ENCODE measurements around the gene ALDH3B1.

ALDH3B1 gene

GRCh38 chr11:68014157-68014946 lies 4.2 kb downstream of the ALDH3B1 start:
- peak; percentile 43 for DNase-seq

GRCh38 chr11:68014947-68015447 lies 4.9 kb downstream of the ALDH3B1 start:
- DNase-seq: no peak

GRCh38 chr11:68015467-68015866 lies 5.3 kb downstream of the ALDH3B1 start:
- no peak for DNase-seq

GRCh38 chr11:68016161-68016903 lies 6.2 kb downstream of the ALDH3B1 start:
- no peak for DNase-seq

GRCh38 chr11:68016904-68017817 lies 7.0 kb downstream of the ALDH3B1 start:
- DNase-seq: no peak

- no peak for DNase-seq
Measured at GRCh38 chr11:68017980-68018729, 8.0 kb downstream of the ALDH3B1 start.

- no peak for DNase-seq
Measured at GRCh38 chr11:68018730-68019190, 8.6 kb downstream of the ALDH3B1 start.

- DNase-seq: no peak
Measured at GRCh38 chr11:68019486-68019885, 9.4 kb downstream of the ALDH3B1 start.

- no peak for DNase-seq
Measured at GRCh38 chr11:68020575-68020974, 10.4 kb downstream of the ALDH3B1 start.

GRCh38 chr11:68021167-68021787 lies 11.2 kb downstream of the ALDH3B1 start:
- DNase-seq: no peak

- DNase-seq: no peak
Measured at GRCh38 chr11:68022531-68022930, 12.4 kb downstream of the ALDH3B1 start.

GRCh38 chr11:68024508-68024907 lies 14.4 kb downstream of the ALDH3B1 start:
- DNase-seq: no peak

- DNase-seq: no peak
Measured at GRCh38 chr11:68025047-68025446, 14.9 kb downstream of the ALDH3B1 start.

GRCh38 chr11:68026391-68027105 lies 16.4 kb downstream of the ALDH3B1 start:
- DNase-seq: no peak

- no peak for DNase-seq
Measured at GRCh38 chr11:68027667-68028066, 17.5 kb downstream of the ALDH3B1 start.

GRCh38 chr11:68028802-68029545 lies 18.8 kb downstream of the ALDH3B1 start:
- peak; percentile 54 for DNase-seq

- DNase-seq: peak; percentile 99
Measured at GRCh38 chr11:68030318-68031143, 20.4 kb downstream of the ALDH3B1 start, which contains the start of gene NDUFS8. NDUFS8 (plus strand) TSS chr11:68030681; CDS start chr11:68032152, 1,471 bp downstream.

GRCh38 chr11:68031144-68031464 lies 21.0 kb downstream of the ALDH3B1 start:
- DNase-seq: no peak

GRCh38 chr11:68032003-68032402 lies 21.9 kb downstream of the ALDH3B1 start:
- DNase-seq: no peak
